HG02623 (cell line): ENCODE data around the gene CTRB2.
"Not testable (repeated sequence)": the region's sequence is repeated elsewhere in the genome, so short reads cannot be mapped to it uniquely, and the experiment has no call there.

Source experiments
- ATAC-seq: cut with Tn5 transposase; IDR thresholded peaks from one replicate; pipeline ENCODE4 v1.9.1; 2021; ENCODE audit warnings: moderate library complexity; ENCODE audit not compliant: unreplicated experiment

Gene CTRB2

GRCh38 chr16:75227361-75228142, 20.6 kb upstream of the CTRB2 start:
- no peak for ATAC-seq

GRCh38 chr16:75226550-75227360, 19.8 kb upstream of the CTRB2 start:
- ATAC-seq, result no peak

- no peak for ATAC-seq
These were observed 18.9 kb upstream of the CTRB2 start for GRCh38 chr16:75225678-75226515.

GRCh38 chr16:75225092-75225491, 18.1 kb upstream of the CTRB2 start:
- ATAC-seq, result no peak

- ATAC-seq, result no peak
These were observed 17.5 kb upstream of the CTRB2 start for GRCh38 chr16:75224306-75225082.

GRCh38 chr16:75223129-75223528, 16.2 kb upstream of the CTRB2 start:
- ATAC-seq, result not testable (repeated sequence)

GRCh38 chr16:75222271-75222783, 15.4 kb upstream of the CTRB2 start:
- no peak for ATAC-seq

- ATAC-seq, result no peak
These were observed 12.9 kb upstream of the CTRB2 start for GRCh38 chr16:75219838-75220237.

- ATAC-seq, result no peak
These were observed 12.1 kb upstream of the CTRB2 start for GRCh38 chr16:75219088-75219487.

- peak; percentile 62 for ATAC-seq
These were observed 11.5 kb upstream of the CTRB2 start, which contains the start of gene CTRB1 for GRCh38 chr16:75218256-75219076. CTRB1 (plus strand) TSS chr16:75218988; CDS start chr16:75219008, 20 bp downstream.

- no peak for ATAC-seq
These were observed 10.5 kb upstream of the CTRB2 start for GRCh38 chr16:75217389-75217851.

GRCh38 chr16:75216576-75216975, 9.6 kb upstream of the CTRB2 start:
- ATAC-seq, result no peak

GRCh38 chr16:75216127-75216526, 9.2 kb upstream of the CTRB2 start:
- no peak for ATAC-seq

- not testable (repeated sequence) for ATAC-seq
These were observed 4.3 kb upstream of the CTRB2 start for GRCh38 chr16:75211286-75211685.

GRCh38 chr16:75209944-75210343, 3.0 kb upstream of the CTRB2 start:
- no peak for ATAC-seq

- not testable (repeated sequence) for ATAC-seq
These were observed 2.6 kb upstream of the CTRB2 start for GRCh38 chr16:75209514-75209913.

- no peak for ATAC-seq
These were observed 2.0 kb upstream of the CTRB2 start for GRCh38 chr16:75208861-75209505.

- ATAC-seq, result no peak
These were observed 1.4 kb upstream of the CTRB2 start for GRCh38 chr16:75208242-75208825.
